Measurements from ENCODE around the gene BPIFB1.

BPIFB1 gene

GRCh38 chr20:33325350-33325749, 42.3 kb downstream of the BPIFB1 start:
- Histone ChIP-seq H3K27ac (ENCODE audit: low read length) (no peak overlapping the region), H3K79me2 (ENCODE audit: low read length) (no peaks in the 10 kb centered on the region), H3K9ac (ENCODE audit: low read length) (no peak overlapping the region), H4K20me1 (ENCODE audit: insufficient read depth, low read length) (no peaks in the 10 kb centered on the region), H3K4me1 (ENCODE audit: low read length) (peaks cover 3% of the 10 kb centered on the region), H3K4me2 (ENCODE audit: low read length) (no peak overlapping the region), H3K36me3 (replicated peaks; ENCODE audit: low read depth, low read length) (no peaks in the 10 kb centered on the region), H2AFZ (ENCODE audit: low read depth, low read length) (no peak overlapping the region), H3K4me3 (ENCODE audit: low read length) (no peak overlapping the region), H3K27me3 (ENCODE audit: low read depth, low read length) (peaks cover 19% of the 10 kb centered on the region), H3K9me3 (ENCODE audit: insufficient read depth, low read length) (no peaks in the 10 kb centered on the region)
- no peak for TF ChIP-seq EZH2phosphoT487 (IDR thresholded peaks at IDR 0.05; ENCODE audit: low read depth)
- no peak for TF ChIP-seq CTCF (IDR thresholded peaks at IDR 0.05; ENCODE audit: low read depth, low read length)

DNA sequence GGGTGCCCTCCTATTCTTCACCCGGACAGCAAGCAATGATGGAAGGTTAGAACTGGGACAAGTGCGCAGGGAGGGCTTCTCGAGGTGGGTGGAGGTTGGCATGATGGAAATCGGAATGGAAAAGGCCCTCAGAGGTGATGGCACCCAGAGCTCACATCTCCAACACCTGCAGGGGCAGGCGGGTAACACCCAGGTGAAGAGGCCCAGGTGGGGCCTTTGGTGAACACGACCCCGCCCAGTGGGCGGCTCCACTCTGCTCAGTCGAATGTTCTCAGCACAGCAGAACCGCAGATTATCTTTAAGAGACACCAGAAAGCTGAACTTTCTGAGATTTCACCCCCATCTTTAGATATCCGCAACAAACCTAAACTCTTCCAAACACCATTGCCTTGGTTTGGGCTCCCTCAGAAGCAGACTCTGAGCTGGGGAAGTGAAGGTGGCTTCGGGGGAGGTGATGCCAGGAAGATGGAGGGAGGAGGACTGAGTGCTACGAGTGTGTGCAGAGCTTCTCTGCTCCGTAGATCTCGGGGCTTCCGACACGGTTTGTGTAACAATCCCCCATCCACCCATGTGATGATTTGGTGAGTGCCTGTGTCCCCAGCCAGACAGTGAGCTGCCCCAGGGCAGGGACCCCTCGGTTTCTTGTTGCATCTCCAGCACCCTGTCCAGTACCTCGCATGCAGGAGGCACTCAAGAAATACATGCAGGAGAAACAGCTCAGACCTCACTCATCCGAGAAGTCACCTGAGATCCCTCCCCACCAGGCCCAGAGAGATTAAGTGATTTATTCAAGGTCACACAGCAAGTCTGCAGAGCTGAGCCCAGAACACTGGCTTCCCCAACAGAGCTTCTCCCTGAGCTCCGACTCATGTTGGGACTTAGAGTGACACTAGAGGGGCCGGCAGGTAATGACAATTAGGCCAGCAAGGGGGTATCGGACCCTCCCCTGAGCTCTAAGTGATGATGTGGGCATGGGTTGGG, 45.4 kb downstream of the BPIFB1 start:
- no peak overlapping the region for H3K4me3 ChIP-seq (ENCODE audit: low read length)
- peaks cover 3% of the 10 kb centered on the region for H3K4me1 ChIP-seq (ENCODE audit: low read length)
- H4K20me1 ChIP-seq (ENCODE audit: insufficient read depth, low read length) = no peaks in the 10 kb centered on the region
- no peak overlapping the region for H3K27ac ChIP-seq (ENCODE audit: low read length)
- no peaks in the 10 kb centered on the region for H3K36me3 ChIP-seq (replicated peaks; ENCODE audit: low read depth, low read length)
- no peaks in the 10 kb centered on the region for H3K9me3 ChIP-seq (ENCODE audit: insufficient read depth, low read length)
- no peak overlapping the region for H2AFZ ChIP-seq (ENCODE audit: low read depth, low read length)
- TF ChIP-seq EZH2phosphoT487 (IDR thresholded peaks at IDR 0.05; ENCODE audit: low read depth) = no peak
- TF ChIP-seq CTCF (IDR thresholded peaks at IDR 0.05; ENCODE audit: low read depth, low read length) = no peak
- H3K27me3 ChIP-seq (ENCODE audit: low read depth, low read length) = peaks cover 35% of the 10 kb centered on the region
- no peak overlapping the region for H3K4me2 ChIP-seq (ENCODE audit: low read length)
- no peak overlapping the region for H3K9ac ChIP-seq (ENCODE audit: low read length)
- H3K79me2 ChIP-seq (ENCODE audit: low read length) = no peaks in the 10 kb centered on the region

DNA sequence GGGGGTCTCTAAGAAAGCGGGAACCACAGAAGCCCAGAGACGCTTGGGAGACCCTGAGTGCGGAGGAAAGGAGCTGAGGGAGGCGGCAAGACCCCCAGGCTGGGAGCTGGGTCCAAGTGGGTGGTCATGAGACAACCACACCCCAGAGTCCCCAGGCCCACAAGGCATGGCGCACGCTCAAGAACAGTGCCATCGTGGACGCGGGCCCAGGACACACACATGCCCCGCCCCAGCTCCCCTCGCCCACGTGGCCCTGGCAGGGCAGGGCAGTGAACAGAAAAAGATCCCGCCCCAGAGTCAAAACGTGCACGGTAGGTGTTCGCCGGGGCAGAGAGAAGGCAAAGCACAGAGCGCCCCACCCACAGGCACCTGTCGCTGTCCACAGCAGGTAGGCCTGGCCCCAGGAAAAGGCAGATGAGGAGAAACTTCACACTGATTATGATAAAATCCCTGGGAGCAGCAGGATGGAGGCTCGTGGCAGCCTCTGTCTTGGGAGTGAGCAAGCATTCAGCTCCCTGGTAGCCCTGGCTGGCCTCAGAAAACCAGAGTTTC, 50.0 kb downstream of the BPIFB1 start:
- no peak overlapping the region for H2AFZ ChIP-seq (ENCODE audit: low read depth, low read length)
- peaks cover 44% of the 10 kb centered on the region for H3K27me3 ChIP-seq (ENCODE audit: low read depth, low read length)
- peaks cover 10% of the 10 kb centered on the region for H3K4me1 ChIP-seq (ENCODE audit: low read length)
- no peak overlapping the region for H3K27ac ChIP-seq (ENCODE audit: low read length)
- H3K36me3 ChIP-seq (replicated peaks; ENCODE audit: low read depth, low read length) = no peaks in the 10 kb centered on the region
- no peak overlapping the region for H3K4me2 ChIP-seq (ENCODE audit: low read length)
- H3K4me3 ChIP-seq (ENCODE audit: low read length) = no peak overlapping the region
- no peaks in the 10 kb centered on the region for H3K9me3 ChIP-seq (ENCODE audit: insufficient read depth, low read length)
- no peak overlapping the region for H3K9ac ChIP-seq (ENCODE audit: low read length)
- TF ChIP-seq CTCF (IDR thresholded peaks at IDR 0.05; ENCODE audit: low read depth, low read length) = no peak
- TF ChIP-seq EZH2phosphoT487 (IDR thresholded peaks at IDR 0.05; ENCODE audit: low read depth) = no peak
- no peaks in the 10 kb centered on the region; the same call in 1 of the 2 replicates for H4K20me1 ChIP-seq (ENCODE audit: insufficient read depth, low read length)
- no peaks in the 10 kb centered on the region for H3K79me2 ChIP-seq (ENCODE audit: low read length)

DNA sequence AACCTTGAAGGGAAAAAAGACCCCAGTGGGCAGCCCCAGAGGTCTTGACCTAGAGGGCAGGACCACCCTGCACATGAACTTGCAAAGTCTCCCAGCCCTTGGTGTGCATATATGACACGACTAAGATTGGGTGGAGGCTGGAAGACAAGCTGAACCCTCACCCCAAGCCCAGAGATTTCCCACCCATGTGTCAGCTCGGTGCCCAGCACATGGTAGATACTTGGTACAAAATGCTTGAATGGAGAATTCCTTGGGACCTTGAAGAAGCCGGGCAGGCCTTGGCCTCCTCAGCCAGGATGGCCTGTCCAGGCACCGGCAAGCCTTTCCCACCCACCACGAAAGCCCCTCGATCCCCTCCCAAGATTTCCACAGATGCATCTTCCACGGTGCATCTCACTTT, 50.6 kb downstream of the BPIFB1 start:
- H3K9me3 ChIP-seq (ENCODE audit: insufficient read depth, low read length) = no peaks in the 10 kb centered on the region
- H4K20me1 ChIP-seq (ENCODE audit: insufficient read depth, low read length) = no peaks in the 10 kb centered on the region; the same call in 1 of the 2 replicates
- H2AFZ ChIP-seq (ENCODE audit: low read depth, low read length) = no peak overlapping the region
- TF ChIP-seq EZH2phosphoT487 (IDR thresholded peaks at IDR 0.05; ENCODE audit: low read depth) (no peak), CTCF (IDR thresholded peaks at IDR 0.05; ENCODE audit: low read depth, low read length) (no peak)
- no peak overlapping the region for H3K27ac ChIP-seq (ENCODE audit: low read length)
- H3K4me2 ChIP-seq (ENCODE audit: low read length) = no peak overlapping the region
- no peak overlapping the region for H3K9ac ChIP-seq (ENCODE audit: low read length)
- H3K79me2 ChIP-seq (ENCODE audit: low read length) = no peaks in the 10 kb centered on the region
- H3K4me1 ChIP-seq (ENCODE audit: low read length) = peaks cover 16% of the 10 kb centered on the region
- H3K27me3 ChIP-seq (ENCODE audit: low read depth, low read length) = peaks cover 44% of the 10 kb centered on the region
- H3K4me3 ChIP-seq (ENCODE audit: low read length) = no peak overlapping the region
- no peaks in the 10 kb centered on the region for H3K36me3 ChIP-seq (replicated peaks; ENCODE audit: low read depth, low read length)

Measured in OCI-LY3 (cell line).